Mucosa of descending colon (tissue), 3 donors: ENCODE measurements around the gene AATF. TPM values are rescaled to one million over a fixed set of nuclear protein-coding genes. Genes with fewer than 3 reads are reported as not detected.

ENCODE experiments used
- ATAC-seq: fragments of 200-7000 bp; cut with Tn5 transposase; one replicate; pipeline ENCODE4 v1.9.1; 2020; ENCODE audit warnings: mild to moderate bottlenecking, moderate library complexity
- DNase-seq, 3 donors: peaks; one replicate each; pipeline ENCODE4 v3.0.0-alpha.2; 2020
- H3K36me3 ChIP-seq: fragments of 200-600 bp; one replicate; pipeline ENCODE4 v1.8.0; 2021; ENCODE audit warnings: low read depth, mild to moderate bottlenecking
- H3K4me1 ChIP-seq: fragments of 200-600 bp; one replicate; pipeline ENCODE4 v1.8.0; 2021; ENCODE audit warnings: low read depth, mild to moderate bottlenecking
- H3K4me3 ChIP-seq: fragments of 200-600 bp; one replicate; pipeline ENCODE4 v1.8.0; 2021; ENCODE audit warnings: mild to moderate bottlenecking
- H3K9me3 ChIP-seq: fragments of 200-600 bp; one replicate; pipeline ENCODE4 v1.8.0; 2021; ENCODE audit warnings: mild to moderate bottlenecking
- CTCF ChIP-seq: fragments of 200-600 bp; IDR thresholded peaks from one replicate; pipeline ENCODE4 v1.8.0; 2022; ENCODE audit warnings: antibody characterized with exemption, mild to moderate bottlenecking
- intact Hi-C, 2 donors: fragments of 100-400 bp; cut with DNase I in 1 of 2; cut with micrococcal nuclease in 1 of 2; formaldehyde crosslinking; loops; one replicate each; pipeline versions ENCODE4 v1.11.0 to v1.11.1; 2022; cut with DNase I, micrococcal nuclease
- total RNA-seq, 3 donors: library from RNA; stranded (reverse); fragmentation: NEBNext Ultra II Directional in 2 of 3; extraction: Animal tissue kit (Norgen Biotek cat#: 25700) in 2 of 3; gene quantifications; one replicate each; pipeline versions ENCODE4 v1.2.1 to v1.2.4, GENCODE V29; 2021 to 2023
- donor health status: DM: no; HTN: no; CAD: no; lungs with moderate emphysema.
- donor health status: DM: no; HTN: no; CAD: no.
- donor health status: DM: no; HTN: yes; CAD: no.

AATF gene
- total RNA-seq, 3 donors from 2014 or later = 35.6 to 47.2 (median 37.9) TPM

DNA sequence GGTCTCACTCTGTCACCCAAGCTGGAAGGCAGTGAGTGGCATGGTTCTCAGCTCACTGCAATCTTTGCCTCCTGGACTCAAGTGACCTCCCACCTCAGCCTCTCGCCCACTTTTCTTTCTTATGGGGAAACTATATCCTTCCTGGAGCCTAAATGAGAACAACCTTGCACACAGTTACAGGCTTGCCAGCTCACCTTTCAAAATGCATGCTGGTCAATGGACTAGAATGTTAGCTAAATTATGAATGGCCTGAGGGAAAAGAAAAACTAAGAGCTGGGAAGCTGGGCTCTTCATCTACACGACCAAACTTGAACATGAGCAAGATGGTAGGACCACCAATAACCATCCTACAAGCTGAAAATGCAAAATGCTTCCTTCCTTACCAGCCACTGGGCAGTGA lies 22.1 kb upstream of the AATF start:
- H3K4me3 ChIP-seq = no peak overlapping the region
- no peak for ATAC-seq
- intact Hi-C loops = no loop called here
- DNase-seq = no peak
- H3K4me1 ChIP-seq = no peaks in the 10 kb centered on the region
- no peaks in the 10 kb centered on the region for H3K9me3 ChIP-seq
- no peak for TF ChIP-seq CTCF
- no peaks in the 10 kb centered on the region for H3K36me3 ChIP-seq

GRCh38 chr17:36928471-36929345 lies 20.0 kb upstream of the AATF start:
- H3K4me1 ChIP-seq = peaks cover 9% of the 10 kb centered on the region
- no peaks in the 10 kb centered on the region for H3K9me3 ChIP-seq
- no peak for TF ChIP-seq CTCF
- no peak for ATAC-seq
- no peak for DNase-seq
- no peaks in the 10 kb centered on the region for H3K36me3 ChIP-seq
- H3K4me3 ChIP-seq = no peak overlapping the region
- intact Hi-C loops = no loop called here

- H3K36me3 ChIP-seq = no peaks in the 10 kb centered on the region
- ATAC-seq (no peak), DNase-seq (no peak)
- intact Hi-C loops = no loop called here
- no peak for TF ChIP-seq CTCF
- H3K9me3 ChIP-seq = no peaks in the 10 kb centered on the region
- peaks cover 21% of the 10 kb centered on the region for H3K4me1 ChIP-seq
- no peak overlapping the region for H3K4me3 ChIP-seq
Observed at GRCh38 chr17:36929851-36930582, 18.7 kb upstream of the AATF start.

DNA sequence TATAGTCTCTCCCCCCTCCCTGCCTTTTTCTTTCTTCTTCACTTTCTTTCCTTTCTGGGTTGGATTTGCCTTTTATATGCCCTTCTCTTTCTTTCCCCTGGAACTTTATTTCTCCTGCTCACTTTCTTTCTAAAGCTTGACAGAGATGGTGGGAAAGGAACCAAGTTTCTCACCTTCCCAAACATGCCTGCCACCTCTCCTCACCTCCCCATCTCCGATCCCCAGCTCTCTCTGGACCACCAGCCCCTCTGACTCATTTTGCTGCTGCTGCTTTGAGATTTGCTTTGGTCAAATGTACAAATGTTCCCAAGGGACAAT lies 18.2 kb upstream of the AATF start:
- peaks cover 25% of the 10 kb centered on the region for H3K4me1 ChIP-seq

DNA sequence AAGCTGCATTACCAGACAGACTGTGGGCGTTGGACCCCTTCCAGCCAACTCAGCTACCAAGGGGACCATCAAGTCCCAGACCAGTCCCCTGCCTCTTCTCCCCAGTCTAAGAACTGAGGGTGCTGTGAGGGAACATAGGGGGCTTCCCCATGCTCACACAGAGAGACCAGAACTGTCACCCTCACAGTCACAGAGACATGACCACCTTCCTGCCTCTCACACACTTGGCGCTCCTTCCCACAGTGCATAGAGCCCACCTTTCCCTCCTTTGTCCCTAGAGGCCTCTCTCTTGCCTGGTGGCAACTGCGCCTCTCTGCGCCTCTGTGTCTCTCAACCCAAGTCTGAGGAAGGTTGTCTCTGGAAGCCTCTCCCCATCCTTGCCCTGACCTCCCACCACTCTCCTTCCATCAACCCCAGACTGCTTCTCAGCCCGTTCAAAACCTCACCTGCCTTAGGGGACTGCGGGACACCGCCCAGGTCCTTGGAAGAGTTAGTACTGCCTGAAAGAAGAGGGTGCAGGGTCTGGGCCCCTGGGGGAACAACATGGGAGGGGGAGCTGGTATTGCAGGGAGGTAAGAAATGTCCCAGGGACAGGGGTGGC lies 17.6 kb upstream of the AATF start:
- no peaks in the 10 kb centered on the region for H3K36me3 ChIP-seq
- H3K4me1 ChIP-seq = peaks cover 32% of the 10 kb centered on the region
- no peak for ATAC-seq
- intact Hi-C loops = no loop called here
- no peak for DNase-seq
- no peak overlapping the region for H3K4me3 ChIP-seq
- TF ChIP-seq CTCF = no peak
- H3K9me3 ChIP-seq = no peaks in the 10 kb centered on the region

More for the DNA sequence above, 18.2 kb upstream of the AATF start:
- ATAC-seq (no peak), DNase-seq (no peak)
- Histone ChIP-seq H3K36me3 (no peaks in the 10 kb centered on the region), H3K4me3 (no peak overlapping the region), H3K9me3 (no peaks in the 10 kb centered on the region)
- no peak for TF ChIP-seq CTCF
- intact Hi-C loops = no loop called here
